ENCODE measurements around the gene VAV3. TPM values are rescaled to one million over a fixed set of nuclear protein-coding genes. Genes with fewer than 3 reads are reported as not detected.

VAV3 gene
- total RNA-seq, 2 experiments from 2014 or later, result 5.5 to 5.6 TPM

DNA sequence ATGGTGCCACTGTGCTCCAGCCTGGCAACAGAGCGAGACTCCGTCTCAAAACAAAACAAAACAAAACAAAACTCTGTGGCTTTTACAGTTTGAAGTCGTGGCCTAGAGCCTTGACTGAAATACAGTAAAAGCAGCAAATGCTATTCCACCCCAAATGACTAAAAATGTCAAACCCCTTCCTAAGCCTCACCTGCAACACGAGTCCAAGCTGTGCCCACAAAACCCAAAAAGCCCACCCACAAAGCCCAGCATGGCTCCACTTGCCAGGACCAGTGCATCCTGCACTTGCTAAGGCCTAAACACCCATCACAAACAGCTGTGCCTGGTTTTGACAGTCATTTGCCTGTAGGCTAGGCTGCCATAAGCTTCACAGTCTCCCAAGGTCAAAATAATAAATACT is 21.3 kb downstream of the VAV3 start:
- ATAC-seq (ENCODE audit: poor library complexity) (no peak), DNase-seq (no peak)
- H3K27me3 Mint-ChIP-seq, result no peaks in the 10 kb centered on the region
- no peaks in the 10 kb centered on the region for H3K4me1 ChIP-seq (ENCODE audit: insufficient read depth, low read length)
- H3K9me3 Mint-ChIP-seq, result no peaks in the 10 kb centered on the region
- ChIA-PET CTCF (no interaction called here), POLR2A (no interaction called here)
- peaks cover 25% of the 10 kb centered on the region for H3K4me1 Mint-ChIP-seq (ENCODE audit: low read depth)
- H3K9me3 ChIP-seq (ENCODE audit: control insufficient read depth in 1 of 2, insufficient read depth in 1 of 2, low read length in 2 of 2), result no peaks in the 10 kb centered on the region
- H3K27ac ChIP-seq (ENCODE audit: low read depth in 1 of 2, low read length in 2 of 2), result no peak overlapping the region
- intact Hi-C loops (cut with DNase I, micrococcal nuclease), result no loop called here
- H3K36me3 ChIP-seq (ENCODE audit: insufficient read depth, low read length), result no peaks in the 10 kb centered on the region
- TF ChIP-seq, protein P1, sequence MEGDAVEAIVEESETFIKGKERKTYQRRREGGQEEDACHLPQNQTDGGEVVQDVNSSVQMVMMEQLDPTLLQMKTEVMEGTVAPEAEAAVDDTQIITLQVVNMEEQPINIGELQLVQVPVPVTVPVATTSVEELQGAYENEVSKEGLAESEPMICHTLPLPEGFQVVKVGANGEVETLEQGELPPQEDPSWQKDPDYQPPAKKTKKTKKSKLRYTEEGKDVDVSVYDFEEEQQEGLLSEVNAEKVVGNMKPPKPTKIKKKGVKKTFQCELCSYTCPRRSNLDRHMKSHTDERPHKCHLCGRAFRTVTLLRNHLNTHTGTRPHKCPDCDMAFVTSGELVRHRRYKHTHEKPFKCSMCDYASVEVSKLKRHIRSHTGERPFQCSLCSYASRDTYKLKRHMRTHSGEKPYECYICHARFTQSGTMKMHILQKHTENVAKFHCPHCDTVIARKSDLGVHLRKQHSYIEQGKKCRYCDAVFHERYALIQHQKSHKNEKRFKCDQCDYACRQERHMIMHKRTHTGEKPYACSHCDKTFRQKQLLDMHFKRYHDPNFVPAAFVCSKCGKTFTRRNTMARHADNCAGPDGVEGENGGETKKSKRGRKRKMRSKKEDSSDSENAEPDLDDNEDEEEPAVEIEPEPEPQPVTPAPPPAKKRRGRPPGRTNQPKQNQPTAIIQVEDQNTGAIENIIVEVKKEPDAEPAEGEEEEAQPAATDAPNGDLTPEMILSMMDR (IDR thresholded peaks at IDR 0.05), result no peak
- no peak overlapping the region for H3K4me3 Mint-ChIP-seq
- H3K36me3 Mint-ChIP-seq (ENCODE audit: low read depth), result no peaks in the 10 kb centered on the region
- no peaks in the 10 kb centered on the region for H3K27me3 ChIP-seq (ENCODE audit: control insufficient read depth in 1 of 2, insufficient read depth in 2 of 2, low read length in 2 of 2)
- no peak overlapping the region for H3K27ac Mint-ChIP-seq
- H3K4me3 ChIP-seq (ENCODE audit: low read length), result no peak overlapping the region

DNA sequence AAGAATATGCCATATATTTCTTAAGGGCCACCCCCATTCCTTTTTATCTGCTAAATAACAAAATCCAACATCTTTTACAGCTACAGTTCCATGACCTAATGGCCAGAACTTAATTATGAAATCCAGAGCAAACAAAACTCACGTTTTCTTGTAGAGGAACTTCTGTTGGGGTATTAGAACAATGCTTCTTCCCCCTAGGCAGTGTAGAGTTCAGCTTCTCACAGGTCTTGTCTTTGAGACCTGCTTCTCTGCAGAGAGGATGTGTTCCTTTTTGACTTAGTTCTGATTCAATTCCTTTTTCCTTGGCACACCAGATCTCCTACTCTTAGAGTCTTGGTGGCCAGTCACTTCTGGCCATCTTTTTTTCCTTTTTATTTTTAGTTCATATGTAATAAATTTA is 22.2 kb downstream of the VAV3 start:
- DNase-seq, result no peak
- Mint-ChIP-seq H3K9me3 (no peaks in the 10 kb centered on the region), H3K27me3 (no peaks in the 10 kb centered on the region), H3K4me3 (no peak overlapping the region), H3K36me3 (ENCODE audit: low read depth) (no peaks in the 10 kb centered on the region), H3K27ac (no peak overlapping the region), H3K4me1 (ENCODE audit: low read depth) (peaks cover 25% of the 10 kb centered on the region)
- intact Hi-C loops (cut with DNase I, micrococcal nuclease), result no loop called here
- TF ChIP-seq, protein P1 (IDR thresholded peaks at IDR 0.05), result no peak
- Histone ChIP-seq H3K4me1 (ENCODE audit: insufficient read depth, low read length) (no peaks in the 10 kb centered on the region), H3K36me3 (ENCODE audit: insufficient read depth, low read length) (no peaks in the 10 kb centered on the region), H3K27me3 (ENCODE audit: control insufficient read depth in 1 of 2, insufficient read depth in 2 of 2, low read length in 2 of 2) (no peaks in the 10 kb centered on the region), H3K9me3 (ENCODE audit: control insufficient read depth in 1 of 2, insufficient read depth in 1 of 2, low read length in 2 of 2) (no peaks in the 10 kb centered on the region), H3K4me3 (ENCODE audit: low read length) (no peak overlapping the region), H3K27ac (ENCODE audit: low read depth in 1 of 2, low read length in 2 of 2) (no peak overlapping the region)
- POLR2A ChIA-PET, result no interaction called here
- CTCF ChIA-PET, result no interaction called here
- ATAC-seq (ENCODE audit: poor library complexity), result no peak

DNA sequence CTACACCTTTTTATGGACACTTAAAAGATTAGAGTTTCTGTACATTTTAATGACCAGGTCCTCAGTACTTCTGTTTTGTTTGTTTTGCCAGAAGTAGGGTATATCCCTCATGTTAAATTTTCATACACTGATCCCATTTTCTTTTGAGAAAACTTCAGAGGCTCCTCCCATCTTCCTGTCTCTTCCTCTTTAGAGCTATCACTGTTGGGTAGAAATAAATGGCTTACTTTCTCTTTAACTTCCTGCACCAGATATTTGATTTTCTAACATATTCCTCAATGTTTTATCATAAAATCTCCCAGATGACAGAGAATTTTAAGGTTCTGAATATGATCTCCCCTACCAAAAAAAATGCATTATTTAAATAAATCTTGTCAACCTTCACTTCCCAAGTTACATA is 23.4 kb downstream of the VAV3 start:
- no peak overlapping the region for H3K27ac ChIP-seq (ENCODE audit: low read depth in 1 of 2, low read length in 2 of 2)
- ChIA-PET CTCF (no interaction called here), POLR2A (no interaction called here)
- peaks cover 7% of the 10 kb centered on the region for H3K4me1 ChIP-seq (ENCODE audit: insufficient read depth, low read length)
- no peaks in the 10 kb centered on the region for H3K27me3 ChIP-seq (ENCODE audit: control insufficient read depth in 1 of 2, insufficient read depth in 2 of 2, low read length in 2 of 2)
- no peaks in the 10 kb centered on the region for H3K27me3 Mint-ChIP-seq
- H3K36me3 ChIP-seq (ENCODE audit: insufficient read depth, low read length), result no peaks in the 10 kb centered on the region
- H3K27ac Mint-ChIP-seq, result peak overlapping the region; percentile 3
- intact Hi-C loops (cut with DNase I, micrococcal nuclease), result no loop called here
- no peaks in the 10 kb centered on the region for H3K9me3 ChIP-seq (ENCODE audit: control insufficient read depth in 1 of 2, insufficient read depth in 1 of 2, low read length in 2 of 2)
- DNase-seq (no peak), ATAC-seq (ENCODE audit: poor library complexity) (no peak)
- TF ChIP-seq, protein P1 (IDR thresholded peaks at IDR 0.05), result no peak
- H3K36me3 Mint-ChIP-seq (ENCODE audit: low read depth), result no peaks in the 10 kb centered on the region
- H3K4me3 Mint-ChIP-seq, result no peak overlapping the region
- no peak overlapping the region for H3K4me3 ChIP-seq (ENCODE audit: low read length)
- H3K9me3 Mint-ChIP-seq, result no peaks in the 10 kb centered on the region
- peaks cover 34% of the 10 kb centered on the region for H3K4me1 Mint-ChIP-seq (ENCODE audit: low read depth)

All from CD4-positive, alpha-beta T cell (primary cell).